K562 treated with DMSO at 1 percent for 24 hours (cell line): ENCODE results near the gene GABRA1. TPM values are rescaled to one million over a fixed set of nuclear protein-coding genes. Genes with fewer than 3 reads are reported as not detected.

ENCODE experiments used
- total RNA-seq: library from RNA; unstranded; fragments of 300-600 nt; gene quantifications from 2 replicates; pipeline ENCODE4 v1.2.3, GENCODE V29; 2022; ENCODE audit warnings: low read depth; ENCODE audit not compliant: insufficient read depth

The GABRA1 gene
- not detected in 2 replicates for total RNA-seq

DNA sequence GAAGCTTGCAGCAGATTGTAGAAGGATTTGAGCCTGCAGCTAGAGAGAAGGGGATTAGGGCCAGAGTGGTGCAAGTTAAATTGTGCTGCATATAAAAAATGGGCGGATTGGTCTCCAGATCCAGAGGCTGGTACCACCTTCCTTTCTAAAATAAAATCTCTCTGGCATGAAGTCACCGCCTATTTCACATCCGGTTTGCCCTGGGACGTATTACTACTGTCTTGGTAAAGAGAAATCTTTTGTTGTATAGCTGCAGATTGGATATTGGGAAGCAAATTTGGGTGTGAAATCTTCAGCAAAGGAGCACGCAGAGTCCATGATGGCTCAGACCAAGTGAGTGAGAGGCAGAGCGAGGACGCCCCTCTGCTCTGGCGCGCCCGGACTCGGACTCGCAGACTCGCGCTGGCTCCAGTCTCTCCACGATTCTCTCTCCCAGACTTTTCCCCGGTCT, at the start of gene GABRA1:
TSS of gene GABRA1 (plus strand) at position 180 of the 451 bp plus-strand sequence. CDS start 2,691 bp downstream, outside the sequence.

Other genes with a start within 250 kb of the GABRA1 start
- gene GABRA6, start 162.4 kb upstream of the GABRA1 start, total RNA-seq, result not detected in 2 replicates
- gene GABRG2, start 219.7 kb downstream of the GABRA1 start, total RNA-seq, result 0.08 TPM in 1 of 2 replicates, not detected in the other